ENCODE results near the gene ISLR.

DNA sequence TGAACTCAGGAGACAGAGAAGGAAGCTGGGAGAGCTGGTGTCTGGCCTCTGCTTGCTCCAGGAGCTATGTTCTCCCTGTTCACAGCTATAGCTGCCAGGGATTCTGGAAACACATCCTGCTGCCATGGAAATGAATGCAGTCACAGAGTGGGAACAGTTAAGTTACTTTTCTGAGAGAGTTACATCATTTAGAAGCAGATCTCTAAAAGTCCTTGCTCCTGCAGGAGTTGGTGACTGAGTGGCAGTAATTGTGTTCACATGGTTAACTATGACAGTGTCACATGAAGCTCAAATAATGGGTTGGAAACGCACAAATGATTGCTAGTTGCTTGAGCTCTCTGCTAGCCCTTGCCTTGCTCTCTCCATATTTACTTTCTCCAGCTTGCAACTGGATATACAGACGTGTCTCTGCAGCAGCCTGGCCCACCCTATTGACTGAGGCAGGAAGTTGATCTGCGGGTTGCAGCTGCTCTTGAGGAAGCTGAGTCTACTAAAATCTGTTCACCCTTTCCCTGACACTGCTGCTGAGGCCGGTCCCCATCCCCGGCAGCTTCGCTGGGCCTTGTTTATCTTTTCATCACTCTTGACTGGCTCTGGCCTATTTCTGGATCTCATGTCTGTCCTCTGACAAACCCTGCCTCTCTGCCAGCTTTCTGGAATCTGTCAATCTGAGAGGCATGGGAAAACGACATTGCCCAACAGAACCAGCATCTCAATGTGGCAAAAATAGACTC, 16.7 kb upstream of the ISLR start:
- TF ChIP-seq, protein P1, sequence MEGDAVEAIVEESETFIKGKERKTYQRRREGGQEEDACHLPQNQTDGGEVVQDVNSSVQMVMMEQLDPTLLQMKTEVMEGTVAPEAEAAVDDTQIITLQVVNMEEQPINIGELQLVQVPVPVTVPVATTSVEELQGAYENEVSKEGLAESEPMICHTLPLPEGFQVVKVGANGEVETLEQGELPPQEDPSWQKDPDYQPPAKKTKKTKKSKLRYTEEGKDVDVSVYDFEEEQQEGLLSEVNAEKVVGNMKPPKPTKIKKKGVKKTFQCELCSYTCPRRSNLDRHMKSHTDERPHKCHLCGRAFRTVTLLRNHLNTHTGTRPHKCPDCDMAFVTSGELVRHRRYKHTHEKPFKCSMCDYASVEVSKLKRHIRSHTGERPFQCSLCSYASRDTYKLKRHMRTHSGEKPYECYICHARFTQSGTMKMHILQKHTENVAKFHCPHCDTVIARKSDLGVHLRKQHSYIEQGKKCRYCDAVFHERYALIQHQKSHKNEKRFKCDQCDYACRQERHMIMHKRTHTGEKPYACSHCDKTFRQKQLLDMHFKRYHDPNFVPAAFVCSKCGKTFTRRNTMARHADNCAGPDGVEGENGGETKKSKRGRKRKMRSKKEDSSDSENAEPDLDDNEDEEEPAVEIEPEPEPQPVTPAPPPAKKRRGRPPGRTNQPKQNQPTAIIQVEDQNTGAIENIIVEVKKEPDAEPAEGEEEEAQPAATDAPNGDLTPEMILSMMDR (IDR thresholded peaks at IDR 0.05; ENCODE audit: borderline replicate concordance, extremely low read depth, low read length, poor library complexity, severe bottlenecking), result no peak
- no peak for TF ChIP-seq EZH2 (IDR thresholded peaks at IDR 0.05; ENCODE audit: borderline replicate concordance, low read depth, low read length, severe bottlenecking)
